BLaER1 (cell line): ENCODE data around the gene ZNF879.

Source experiments
- H3K27ac ChIP-seq: shearing (Covaris generic); formaldehyde crosslinking; 2 replicates; pipeline ENCODE4 v1.8.1; 2022
- H3K27me3 ChIP-seq: shearing (Covaris generic); formaldehyde crosslinking; 2 replicates; pipeline ENCODE4 v1.8.1; 2022
- H3K36me3 ChIP-seq: shearing (Covaris generic); formaldehyde crosslinking; 2 replicates; pipeline ENCODE4 v1.8.1; 2022
- H3K4me1 ChIP-seq: shearing (Covaris generic); formaldehyde crosslinking; 2 replicates; pipeline ENCODE4 v1.8.1; 2022
- H3K4me2 ChIP-seq: shearing (Covaris generic); formaldehyde crosslinking; 2 replicates; pipeline ENCODE4 v1.8.1; 2022
- H3K4me3 ChIP-seq: shearing (Covaris generic); formaldehyde crosslinking; 2 replicates; pipeline ENCODE4 v1.8.1; 2022
- H3K9ac ChIP-seq: shearing (Covaris generic); formaldehyde crosslinking; 2 replicates; pipeline ENCODE4 v1.8.1; 2022
- H3K9me3 ChIP-seq: shearing (Covaris generic); formaldehyde crosslinking; 2 replicates; pipeline ENCODE4 v1.8.1; 2022
- H4K20me1 ChIP-seq: shearing (Covaris generic); formaldehyde crosslinking; 2 replicates; pipeline ENCODE4 v1.8.1; 2022
- Cebpa-rat ChIP-seq: shearing (Covaris generic); IDR thresholded peaks from 2 replicates; pipeline ENCODE4 v1.8.1; 2022

Gene ZNF879

GRCh38 chr5:179006564-179006963 is 17.0 kb upstream of the ZNF879 start:
- Histone ChIP-seq H3K9ac (no peak overlapping the region), H3K27ac (no peak overlapping the region), H3K4me3 (no peak overlapping the region), H3K4me1 (no peaks in the 10 kb centered on the region), H3K36me3 (no peaks in the 10 kb centered on the region), H3K27me3 (no peaks in the 10 kb centered on the region), H4K20me1 (no peaks in the 10 kb centered on the region), H3K4me2 (no peak overlapping the region), H3K9me3 (peaks cover 40% of the 10 kb centered on the region)
- TF ChIP-seq Cebpa-rat: no peak

DNA sequence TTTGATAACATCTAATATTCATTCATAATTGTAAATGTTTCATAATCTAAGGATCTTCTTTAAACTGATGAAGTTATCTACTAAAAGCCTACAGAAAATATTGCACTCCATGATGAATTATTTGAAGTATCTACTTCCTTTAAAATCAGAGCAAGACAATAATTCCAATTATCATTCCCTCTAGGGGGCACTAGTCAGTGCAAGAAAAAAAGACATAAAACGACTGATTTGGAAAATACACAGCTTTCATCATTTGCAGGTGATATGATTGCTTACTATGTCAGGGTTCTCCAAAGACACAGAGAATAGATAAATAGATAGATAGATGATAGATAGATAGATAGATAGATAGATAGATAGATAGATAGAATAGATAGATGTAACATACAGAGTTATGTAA is 14.9 kb upstream of the ZNF879 start:
- H3K9me3 ChIP-seq: peaks cover 50% of the 10 kb centered on the region
- no peaks in the 10 kb centered on the region for H3K27me3 ChIP-seq
- no peak overlapping the region for H3K9ac ChIP-seq
- no peak for TF ChIP-seq Cebpa-rat
- no peaks in the 10 kb centered on the region for H3K36me3 ChIP-seq
- H3K4me2 ChIP-seq: no peak overlapping the region
- no peak overlapping the region for H3K4me3 ChIP-seq
- H3K27ac ChIP-seq: no peak overlapping the region
- H4K20me1 ChIP-seq: no peaks in the 10 kb centered on the region
- H3K4me1 ChIP-seq: no peaks in the 10 kb centered on the region

GRCh38 chr5:179033004-179033580 is 9.5 kb downstream of the ZNF879 start:
- H3K9me3 ChIP-seq: peaks cover 100% of the 10 kb centered on the region
- no peaks in the 10 kb centered on the region for H4K20me1 ChIP-seq
- H3K27me3 ChIP-seq: no peaks in the 10 kb centered on the region
- H3K4me3 ChIP-seq: peak overlapping the region; percentile 36
- no peak overlapping the region for H3K27ac ChIP-seq
- no peaks in the 10 kb centered on the region for H3K4me1 ChIP-seq
- H3K9ac ChIP-seq: no peak overlapping the region
- no peak for TF ChIP-seq Cebpa-rat
- peaks cover 80% of the 10 kb centered on the region for H3K36me3 ChIP-seq
- H3K4me2 ChIP-seq: no peak overlapping the region

DNA sequence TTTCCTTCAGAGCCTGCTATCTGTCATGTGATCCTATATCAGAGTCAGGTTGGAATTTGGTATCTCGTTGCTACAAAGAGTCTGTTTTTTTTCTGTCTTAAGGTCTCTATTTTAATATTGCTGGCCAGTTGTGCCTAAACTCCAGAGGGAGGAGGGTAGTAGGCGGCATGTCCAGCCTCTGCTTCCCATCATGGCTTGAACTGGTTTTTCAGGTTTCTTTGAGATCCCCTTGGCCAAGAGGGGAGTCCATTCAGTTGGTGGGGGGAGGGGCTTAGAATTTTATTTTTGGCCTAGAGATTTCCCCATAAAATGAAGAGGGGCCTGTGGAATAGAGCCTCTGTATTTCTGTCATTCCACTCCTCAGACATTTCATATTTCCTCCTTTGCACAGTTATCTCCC is 21.2 kb downstream of the ZNF879 start:
- no peak overlapping the region for H3K4me3 ChIP-seq
- no peak overlapping the region for H3K9ac ChIP-seq
- no peaks in the 10 kb centered on the region for H3K27me3 ChIP-seq
- no peaks in the 10 kb centered on the region for H3K36me3 ChIP-seq
- no peak for TF ChIP-seq Cebpa-rat
- peaks cover 83% of the 10 kb centered on the region for H3K9me3 ChIP-seq
- H3K4me1 ChIP-seq: no peaks in the 10 kb centered on the region
- no peak overlapping the region for H3K4me2 ChIP-seq
- H4K20me1 ChIP-seq: no peaks in the 10 kb centered on the region
- no peak overlapping the region for H3K27ac ChIP-seq

GRCh38 chr5:179051784-179052183 is 28.2 kb downstream of the ZNF879 start:
- H3K27ac ChIP-seq: no peak overlapping the region
- H3K9me3 ChIP-seq: peaks cover 84% of the 10 kb centered on the region
- H3K4me2 ChIP-seq: no peak overlapping the region
- H3K36me3 ChIP-seq: no peaks in the 10 kb centered on the region
- H3K27me3 ChIP-seq: no peaks in the 10 kb centered on the region
- no peaks in the 10 kb centered on the region for H4K20me1 ChIP-seq
- H3K9ac ChIP-seq: no peak overlapping the region
- no peak for TF ChIP-seq Cebpa-rat
- no peak overlapping the region for H3K4me3 ChIP-seq
- no peaks in the 10 kb centered on the region for H3K4me1 ChIP-seq

DNA sequence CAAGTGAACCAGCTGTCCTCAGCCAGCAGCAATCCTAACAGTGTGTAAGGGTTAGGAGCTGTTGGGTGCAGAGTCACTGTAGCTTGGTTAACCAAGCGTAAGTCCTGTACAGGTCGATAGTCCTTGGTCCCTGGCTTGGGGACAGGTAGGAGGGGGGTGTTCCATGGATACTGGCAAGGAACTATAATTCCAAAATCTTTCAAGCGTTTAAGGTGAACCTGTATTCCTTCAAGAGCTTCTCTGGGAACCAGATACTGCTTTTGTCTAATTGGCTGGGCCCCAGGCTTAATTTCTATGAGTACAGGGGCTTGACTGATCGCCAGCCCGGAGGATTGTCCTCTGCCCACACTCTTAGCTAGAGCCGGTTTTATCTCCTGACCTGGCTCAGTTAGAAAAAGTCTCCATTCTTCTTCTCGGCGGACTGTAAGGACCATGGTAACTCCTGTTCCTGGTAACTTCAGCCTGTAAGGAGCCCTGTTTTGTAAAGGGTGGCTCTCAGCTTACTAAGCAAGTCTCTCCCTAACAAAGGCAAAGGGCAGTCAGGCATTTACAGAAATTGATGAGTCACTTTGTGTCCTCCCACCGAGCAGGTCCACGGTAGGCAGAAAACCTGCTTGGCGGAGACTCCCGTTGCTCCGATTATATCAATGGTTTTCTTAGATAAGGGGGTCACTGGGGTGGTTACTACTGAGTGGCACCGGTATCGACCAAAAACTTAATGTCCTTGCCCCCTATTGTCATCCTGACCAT is 30.6 kb downstream of the ZNF879 start:
- Histone ChIP-seq H4K20me1 (no peaks in the 10 kb centered on the region), H3K9ac (no peak overlapping the region), H3K36me3 (no peaks in the 10 kb centered on the region), H3K4me1 (no peaks in the 10 kb centered on the region), H3K27me3 (no peaks in the 10 kb centered on the region), H3K9me3 (peaks cover 76% of the 10 kb centered on the region), H3K4me3 (no peak overlapping the region), H3K4me2 (no peak overlapping the region), H3K27ac (no peak overlapping the region)
- TF ChIP-seq Cebpa-rat: no peak

GRCh38 chr5:179054876-179055275 is 31.3 kb downstream of the ZNF879 start:
- H3K4me2 ChIP-seq: no peak overlapping the region
- H3K9me3 ChIP-seq: peaks cover 77% of the 10 kb centered on the region
- H3K36me3 ChIP-seq: no peaks in the 10 kb centered on the region
- H3K4me3 ChIP-seq: no peak overlapping the region
- H4K20me1 ChIP-seq: no peaks in the 10 kb centered on the region
- H3K27ac ChIP-seq: no peak overlapping the region
- no peak for TF ChIP-seq Cebpa-rat
- H3K27me3 ChIP-seq: no peaks in the 10 kb centered on the region
- H3K4me1 ChIP-seq: no peaks in the 10 kb centered on the region
- no peak overlapping the region for H3K9ac ChIP-seq

- Histone ChIP-seq H3K4me2 (no peak overlapping the region), H3K27me3 (no peaks in the 10 kb centered on the region), H3K9me3 (peaks cover 77% of the 10 kb centered on the region)
These were observed 31.8 kb downstream of the ZNF879 start for GRCh38 chr5:179055436-179055835.

GRCh38 chr5:179055841-179056240 is 32.2 kb downstream of the ZNF879 start:
- H3K4me2 ChIP-seq: no peak overlapping the region
- peaks cover 77% of the 10 kb centered on the region for H3K9me3 ChIP-seq
- no peak overlapping the region for H3K27ac ChIP-seq
- no peak overlapping the region for H3K9ac ChIP-seq
- H4K20me1 ChIP-seq: no peaks in the 10 kb centered on the region
- no peak overlapping the region for H3K4me3 ChIP-seq
- TF ChIP-seq Cebpa-rat: no peak
- H3K4me1 ChIP-seq: no peaks in the 10 kb centered on the region
- no peaks in the 10 kb centered on the region for H3K36me3 ChIP-seq
- H3K27me3 ChIP-seq: no peaks in the 10 kb centered on the region

More at GRCh38 chr5:179055436-179055835, 31.8 kb downstream of the ZNF879 start:
- no peak for TF ChIP-seq Cebpa-rat
- Histone ChIP-seq H3K36me3 (no peaks in the 10 kb centered on the region), H4K20me1 (no peaks in the 10 kb centered on the region), H3K9ac (no peak overlapping the region), H3K27ac (no peak overlapping the region), H3K4me3 (no peak overlapping the region), H3K4me1 (no peaks in the 10 kb centered on the region)

DNA sequence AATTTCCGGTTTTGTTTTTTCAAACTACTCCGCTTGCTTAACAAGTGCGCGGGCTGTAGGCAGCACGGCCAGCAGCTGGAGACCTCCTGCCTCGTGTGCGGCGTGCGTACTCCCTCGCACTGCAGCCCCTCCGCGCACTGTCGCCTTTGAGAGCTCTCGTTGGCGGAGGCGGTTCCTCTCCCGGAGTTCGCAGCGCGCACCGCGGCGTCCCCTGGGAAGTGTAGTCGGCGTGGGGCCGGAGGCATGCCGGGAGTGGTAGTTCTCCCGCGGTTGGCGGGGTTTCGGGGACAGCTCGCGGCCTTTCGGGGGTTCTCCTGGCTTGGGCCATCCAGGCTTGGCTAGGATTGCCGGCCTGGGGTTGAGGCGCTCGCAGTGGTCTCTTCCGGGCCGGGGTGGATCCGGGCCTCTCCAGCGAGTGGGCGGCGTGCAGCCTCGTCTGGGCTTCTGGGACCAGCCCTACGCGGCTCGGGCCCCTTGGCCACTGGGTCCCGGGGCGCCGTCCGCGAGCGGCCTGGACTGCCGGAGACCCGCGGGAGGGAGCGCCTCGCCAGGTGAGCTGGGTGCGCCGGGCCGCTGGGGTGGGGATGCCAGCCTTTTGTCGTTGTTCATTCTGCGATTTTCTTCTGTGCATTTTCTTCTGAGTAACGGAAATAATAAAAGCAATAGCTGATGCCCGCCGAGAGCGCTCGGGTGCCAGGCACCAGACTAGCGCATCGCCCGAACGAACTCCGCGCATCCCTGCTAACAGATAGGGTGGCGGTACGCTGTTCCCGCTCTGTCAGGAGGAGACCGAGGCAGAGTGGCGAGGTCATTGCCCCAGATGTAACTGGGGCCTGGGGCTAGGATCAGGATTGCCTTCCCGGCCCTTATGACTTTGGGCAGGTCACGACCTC is 36.8 kb downstream of the ZNF879 start, which contains the start of gene ZNF354C:
TSS of gene ZNF354C (plus strand) at position 258 of the 893 bp plus-strand sequence. CDS start 1,696 bp downstream, outside the sequence.
- no peak within 1 kb of the TSS for H3K27ac ChIP-seq

More for the DNA sequence above, 36.8 kb downstream of the ZNF879 start, which contains the start of gene ZNF354C:
- peaks cover 83% of the 10 kb centered on the region for H3K9me3 ChIP-seq
- no peaks in the 10 kb centered on the region for H3K36me3 ChIP-seq
- no peaks in the 10 kb centered on the region for H3K27me3 ChIP-seq
- TF ChIP-seq Cebpa-rat: no peak
- peak within 1 kb of the TSS; percentile 56 for H3K4me3 ChIP-seq
- no peak within 1 kb of the TSS for H3K9ac ChIP-seq
- peak within 1 kb of the TSS; percentile 33 for H3K4me2 ChIP-seq
- H4K20me1 ChIP-seq: no peaks in the 10 kb centered on the region
- H3K4me1 ChIP-seq: no peaks in the 10 kb centered on the region
